Stimulated activated CD4-positive, alpha-beta T cell treated with anti-CD3 and anti-CD28 coated beads, Interleukin-2, amount 100 ng/mL, for 48 hours (primary cell): ENCODE data around the gene AKR1C3.
"Not testable (repeated sequence)": the region's sequence is repeated elsewhere in the genome, so short reads cannot be mapped to it uniquely, and the experiment has no call there.

Experiments used
- DNase-seq, 2 donors: peaks; one replicate each; pipeline ENCODE4 v3.0.0-alpha.2; 2020

Gene AKR1C3

GRCh38 chr10:5089865-5090264 lies 4.3 kb upstream of the AKR1C3 start:
- DNase-seq, result no peak

- DNase-seq, result no peak
These were observed 3.7 kb upstream of the AKR1C3 start for GRCh38 chr10:5090551-5090950.

GRCh38 chr10:5091196-5091595 lies 3.0 kb upstream of the AKR1C3 start:
- DNase-seq, result no peak

GRCh38 chr10:5092375-5092774 lies 1.8 kb upstream of the AKR1C3 start:
- no peak for DNase-seq

GRCh38 chr10:5092848-5093790 lies 1.1 kb upstream of the AKR1C3 start:
- no peak for DNase-seq

GRCh38 chr10:5095687-5096086 lies 1.5 kb downstream of the AKR1C3 start:
- DNase-seq, result no peak

- DNase-seq, result no peak
These were observed 1.9 kb downstream of the AKR1C3 start for GRCh38 chr10:5096108-5096507.

- DNase-seq, result not testable (repeated sequence)
These were observed 8.3 kb downstream of the AKR1C3 start for GRCh38 chr10:5102479-5102878.

- DNase-seq, result no peak
These were observed 9.3 kb downstream of the AKR1C3 start for GRCh38 chr10:5103481-5103880.

GRCh38 chr10:5105626-5106025 lies 11.4 kb downstream of the AKR1C3 start:
- no peak for DNase-seq

GRCh38 chr10:5106553-5106952 lies 12.3 kb downstream of the AKR1C3 start:
- no peak for DNase-seq

GRCh38 chr10:5107860-5108526 lies 13.8 kb downstream of the AKR1C3 start:
- DNase-seq, result no peak

- DNase-seq, result no peak
These were observed 14.6 kb downstream of the AKR1C3 start for GRCh38 chr10:5108658-5109416.

- not testable (repeated sequence) for DNase-seq
These were observed 15.6 kb downstream of the AKR1C3 start for GRCh38 chr10:5109861-5110260.

GRCh38 chr10:5116621-5117020 lies 22.4 kb downstream of the AKR1C3 start:
- no peak for DNase-seq

GRCh38 chr10:5117026-5117425 lies 22.8 kb downstream of the AKR1C3 start:
- no peak for DNase-seq

GRCh38 chr10:5119997-5120396 lies 25.8 kb downstream of the AKR1C3 start:
- DNase-seq, result not testable (repeated sequence)

- no peak for DNase-seq
These were observed 29.7 kb downstream of the AKR1C3 start for GRCh38 chr10:5123886-5124285.

GRCh38 chr10:5125315-5126044 lies 31.3 kb downstream of the AKR1C3 start:
- DNase-seq, result no peak

- DNase-seq, result no peak
These were observed 41.4 kb downstream of the AKR1C3 start for GRCh38 chr10:5135581-5135980.

- DNase-seq, result no peak
These were observed 42.4 kb downstream of the AKR1C3 start for GRCh38 chr10:5136468-5137087.

- not testable (repeated sequence) for DNase-seq
These were observed 43.5 kb downstream of the AKR1C3 start for GRCh38 chr10:5137699-5138098.
